HepG2 (cell line): ENCODE data around the gene PTPN22. TPM values are rescaled to one million over a fixed set of nuclear protein-coding genes. Genes with fewer than 3 reads are reported as not detected.

Source experiments
- ERF ChIP-seq: IDR thresholded peaks from 2 replicates; pipeline ENCODE4 v1.6.1; 2018; ENCODE audit warnings: missing biosample characterization, missing genetic modification reagents
- FOXJ3 ChIP-seq: sonication (generic); formaldehyde crosslinking; IDR thresholded peaks from 2 replicates; pipeline ENCODE4 v1.4.0; 2020; ENCODE audit warnings: missing genetic modification reagents, mild to moderate bottlenecking, borderline replicate concordance
- HMG20A ChIP-seq: IDR thresholded peaks from 2 replicates; pipeline ENCODE4 v1.6.1; 2016; ENCODE audit warnings: borderline replicate concordance
- HNRNPLL ChIP-seq: fragments of 200-400 bp; formaldehyde crosslinking; IDR thresholded peaks from 2 replicates; pipeline ENCODE4 v1.6.1; 2017; ENCODE audit warnings: mild to moderate bottlenecking, low read depth, low read length; ENCODE audit not compliant: poor library complexity, severe bottlenecking
- HOXA5 ChIP-seq: sonication (generic); formaldehyde crosslinking; IDR thresholded peaks from 2 replicates; pipeline ENCODE4 v1.4.0; 2020; ENCODE audit warnings: missing genetic modification reagents
- HOXD1 ChIP-seq: sonication (generic); formaldehyde crosslinking; IDR thresholded peaks from 2 replicates; pipeline ENCODE4 v1.5.0; 2020; ENCODE audit warnings: missing genetic modification reagents
- MATR3 ChIP-seq: sonication (generic); formaldehyde crosslinking; IDR thresholded peaks from 2 replicates; pipeline ENCODE4 v1.4.0; 2020; ENCODE audit warnings: missing genetic modification reagents
- NFE2L2 ChIP-seq: fragments of 150-350 bp; IDR thresholded peaks from 2 replicates; pipeline ENCODE4 v1.6.1; 2014; ENCODE audit warnings: low read length
- POLR2A ChIP-seq, 2 experiments: IDR thresholded peaks; 2 replicates each; pipeline ENCODE4 v1.6.1; 2011; ENCODE audit warnings: low read depth in 2 of 2, low read length in 2 of 2, mild to moderate bottlenecking in 1 of 2, moderate library complexity in 1 of 2; ENCODE audit not compliant: insufficient read depth in 1 of 2
- RBFOX2 ChIP-seq: fragments of 200-400 bp; formaldehyde crosslinking; IDR thresholded peaks from 2 replicates; pipeline ENCODE4 v1.6.1; 2017; ENCODE audit warnings: low read depth, mild to moderate bottlenecking, low read length
- SMC3 ChIP-seq: IDR thresholded peaks from 2 replicates; pipeline ENCODE4 v1.6.1; 2011; ENCODE audit warnings: low read length, improper control_type of control experiment
- SRSF9 ChIP-seq: fragments of 200-400 bp; formaldehyde crosslinking; IDR thresholded peaks from 2 replicates; pipeline ENCODE4 v1.6.1; 2018; ENCODE audit warnings: borderline replicate concordance, mild to moderate bottlenecking, low read depth, low read length; ENCODE audit not compliant: insufficient read depth, poor library complexity, severe bottlenecking
- TP53 ChIP-seq: sonication (generic); formaldehyde crosslinking; conservative IDR thresholded peaks from 2 replicates; pipeline ENCODE4 v1.4.0; 2020; ENCODE audit warnings: missing genetic modification reagents
- ZNF143 ChIP-seq: sonication (generic); formaldehyde crosslinking; IDR thresholded peaks from 2 replicates; pipeline ENCODE4 v1.4.0; 2020; ENCODE audit warnings: missing genetic modification reagents
- ZNF251 ChIP-seq: sonication (generic); formaldehyde crosslinking; IDR thresholded peaks from 2 replicates; pipeline ENCODE4 v1.9.0; 2021; ENCODE audit warnings: mild to moderate bottlenecking, missing genetic modification reagents
- ZNF263 ChIP-seq: sonication (generic); formaldehyde crosslinking; IDR thresholded peaks from 2 replicates; pipeline ENCODE4 v1.4.0; 2020; ENCODE audit warnings: missing genetic modification reagents
- ZNF292 ChIP-seq: sonication (generic); formaldehyde crosslinking; IDR thresholded peaks from 2 replicates; pipeline ENCODE4 v1.8.1; 2022; ENCODE audit warnings: mild to moderate bottlenecking, low read depth, missing genetic modification reagents, borderline replicate concordance
- ZNF343 ChIP-seq: sonication (generic); formaldehyde crosslinking; IDR thresholded peaks from 2 replicates; pipeline ENCODE4 v1.4.0; 2020; ENCODE audit warnings: mild to moderate bottlenecking, missing genetic modification reagents
- ZNF549 ChIP-seq: sonication (generic); formaldehyde crosslinking; IDR thresholded peaks from 2 replicates; pipeline ENCODE4 v1.5.0; 2020; ENCODE audit warnings: missing genetic modification reagents
- ZNF660 ChIP-seq: sonication (generic); formaldehyde crosslinking; IDR thresholded peaks from 2 replicates; pipeline ENCODE4 v1.5.1; 2020; ENCODE audit warnings: mild to moderate bottlenecking, low read depth, missing genetic modification reagents, borderline replicate concordance
- ZNF839 ChIP-seq: sonication (generic); formaldehyde crosslinking; IDR thresholded peaks from 2 replicates; pipeline ENCODE4 v1.4.0; 2020; ENCODE audit warnings: missing genetic modification reagents, mild to moderate bottlenecking, borderline replicate concordance
- ZNF891 ChIP-seq: sonication (generic); formaldehyde crosslinking; IDR thresholded peaks from 2 replicates; pipeline ENCODE4 v1.5.0; 2020; ENCODE audit warnings: mild to moderate bottlenecking, missing genetic modification reagents
- polyA plus RNA-seq, 8 experiments: library from polyadenylated mRNA; depleted of rRNA in 3 of 8; stranded (reverse) in 7 of 8; unstranded in 1 of 8; fragments of >200 nt; fragmentation: Illumina TruSeq in 4 of 8; extraction: Trizol in 4 of 8; gene quantifications; 2 replicates each; pipeline versions ENCODE4 v1.2.1 to v1.2.3, GENCODE V29; 2011 to 2016; ENCODE audit warnings: low read depth in 4 of 8, missing spikeins in 1 of 8, mixed read lengths in 1 of 8; ENCODE audit not compliant: insufficient read depth in 1 of 8
- total RNA-seq, 5 experiments: library from RNA; depleted of rRNA; stranded (reverse); fragments of >200 nt; fragmentation: Illumina TruSeq; extraction: Trizol; gene quantifications; 2 replicates each; pipeline ENCODE4 v1.2.3, GENCODE V29; 2016; ENCODE audit warnings: low read depth in 1 of 5
- TF ChIP-seq, protein P1 (sequence below): sonication (generic); formaldehyde crosslinking; IDR thresholded peaks from 2 replicates; pipeline ENCODE4 v1.9.0; 2021; ENCODE audit warnings: missing genetic modification reagents, borderline replicate concordance
- TF ChIP-seq, protein P2 (sequence below): sonication (generic); formaldehyde crosslinking; IDR thresholded peaks from 2 replicates; pipeline ENCODE4 v1.4.0; 2020; ENCODE audit warnings: missing genetic modification reagents
- TF ChIP-seq, protein P3 (sequence below): sonication (generic); formaldehyde crosslinking; conservative IDR thresholded peaks from 2 replicates; pipeline ENCODE4 v1.4.0; 2020; ENCODE audit warnings: missing genetic modification reagents

PTPN22 gene
- total and polyA plus RNA-seq, 2 of the 13 experiments (the other 11 are each of a cell fraction or from before 2014, with no cell fraction given) = not detected

DNA sequence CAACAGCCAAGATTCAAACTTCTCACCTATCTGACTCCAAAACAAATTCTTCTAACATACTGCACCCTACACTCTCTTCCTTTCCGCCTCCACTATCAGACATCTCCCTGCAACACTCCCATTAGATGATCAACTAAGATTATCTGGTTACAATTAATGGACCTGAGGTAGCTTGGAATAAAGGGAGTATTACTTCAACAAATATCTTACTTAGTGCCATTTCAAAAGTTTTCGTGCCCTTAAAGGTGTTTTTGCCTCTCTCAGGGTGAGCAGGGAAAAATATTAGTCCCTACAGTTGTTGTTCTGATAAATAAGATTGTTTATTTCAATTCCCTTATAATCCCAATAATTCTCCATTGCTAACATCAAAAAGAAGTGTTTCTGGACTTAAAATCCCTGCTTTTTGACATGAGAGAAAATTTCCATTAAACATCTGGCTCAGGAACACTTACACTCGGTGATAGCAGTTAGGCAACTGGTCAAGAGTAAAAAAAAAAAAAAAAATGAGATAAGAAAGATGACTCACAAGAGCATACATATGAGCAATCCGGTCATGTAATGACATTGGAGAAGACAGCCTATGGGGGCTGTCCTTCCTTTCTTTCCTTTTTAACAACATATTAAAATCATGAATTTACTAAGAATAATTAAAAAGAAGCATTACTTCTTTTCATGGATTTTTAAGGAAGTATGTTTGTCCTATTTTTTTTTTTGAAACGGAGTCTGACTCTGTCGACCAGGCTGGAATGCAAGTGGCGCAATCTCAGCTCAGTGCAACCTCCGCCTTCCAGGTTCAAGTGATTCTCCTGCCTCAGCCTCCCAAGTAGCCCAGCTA, 66.9 kb downstream of the PTPN22 start (continued):
- TF ChIP-seq, protein P1, sequence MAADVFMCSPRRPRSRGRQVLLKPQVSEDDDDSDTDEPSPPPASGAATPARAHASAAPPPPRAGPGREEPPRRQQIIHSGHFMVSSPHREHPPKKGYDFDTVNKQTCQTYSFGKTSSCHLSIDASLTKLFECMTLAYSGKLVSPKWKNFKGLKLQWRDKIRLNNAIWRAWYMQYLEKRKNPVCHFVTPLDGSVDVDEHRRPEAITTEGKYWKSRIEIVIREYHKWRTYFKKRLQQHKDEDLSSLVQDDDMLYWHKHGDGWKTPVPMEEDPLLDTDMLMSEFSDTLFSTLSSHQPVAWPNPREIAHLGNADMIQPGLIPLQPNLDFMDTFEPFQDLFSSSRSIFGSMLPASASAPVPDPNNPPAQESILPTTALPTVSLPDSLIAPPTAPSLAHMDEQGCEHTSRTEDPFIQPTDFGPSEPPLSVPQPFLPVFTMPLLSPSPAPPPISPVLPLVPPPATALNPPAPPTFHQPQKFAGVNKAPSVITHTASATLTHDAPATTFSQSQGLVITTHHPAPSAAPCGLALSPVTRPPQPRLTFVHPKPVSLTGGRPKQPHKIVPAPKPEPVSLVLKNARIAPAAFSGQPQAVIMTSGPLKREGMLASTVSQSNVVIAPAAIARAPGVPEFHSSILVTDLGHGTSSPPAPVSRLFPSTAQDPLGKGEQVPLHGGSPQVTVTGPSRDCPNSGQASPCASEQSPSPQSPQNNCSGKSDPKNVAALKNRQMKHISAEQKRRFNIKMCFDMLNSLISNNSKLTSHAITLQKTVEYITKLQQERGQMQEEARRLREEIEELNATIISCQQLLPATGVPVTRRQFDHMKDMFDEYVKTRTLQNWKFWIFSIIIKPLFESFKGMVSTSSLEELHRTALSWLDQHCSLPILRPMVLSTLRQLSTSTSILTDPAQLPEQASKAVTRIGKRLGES (CRISPR knock-in tag) = no peak
- no peak for TF ChIP-seq ZNF263 (CRISPR knock-in tag)
- TF ChIP-seq, protein P2, sequence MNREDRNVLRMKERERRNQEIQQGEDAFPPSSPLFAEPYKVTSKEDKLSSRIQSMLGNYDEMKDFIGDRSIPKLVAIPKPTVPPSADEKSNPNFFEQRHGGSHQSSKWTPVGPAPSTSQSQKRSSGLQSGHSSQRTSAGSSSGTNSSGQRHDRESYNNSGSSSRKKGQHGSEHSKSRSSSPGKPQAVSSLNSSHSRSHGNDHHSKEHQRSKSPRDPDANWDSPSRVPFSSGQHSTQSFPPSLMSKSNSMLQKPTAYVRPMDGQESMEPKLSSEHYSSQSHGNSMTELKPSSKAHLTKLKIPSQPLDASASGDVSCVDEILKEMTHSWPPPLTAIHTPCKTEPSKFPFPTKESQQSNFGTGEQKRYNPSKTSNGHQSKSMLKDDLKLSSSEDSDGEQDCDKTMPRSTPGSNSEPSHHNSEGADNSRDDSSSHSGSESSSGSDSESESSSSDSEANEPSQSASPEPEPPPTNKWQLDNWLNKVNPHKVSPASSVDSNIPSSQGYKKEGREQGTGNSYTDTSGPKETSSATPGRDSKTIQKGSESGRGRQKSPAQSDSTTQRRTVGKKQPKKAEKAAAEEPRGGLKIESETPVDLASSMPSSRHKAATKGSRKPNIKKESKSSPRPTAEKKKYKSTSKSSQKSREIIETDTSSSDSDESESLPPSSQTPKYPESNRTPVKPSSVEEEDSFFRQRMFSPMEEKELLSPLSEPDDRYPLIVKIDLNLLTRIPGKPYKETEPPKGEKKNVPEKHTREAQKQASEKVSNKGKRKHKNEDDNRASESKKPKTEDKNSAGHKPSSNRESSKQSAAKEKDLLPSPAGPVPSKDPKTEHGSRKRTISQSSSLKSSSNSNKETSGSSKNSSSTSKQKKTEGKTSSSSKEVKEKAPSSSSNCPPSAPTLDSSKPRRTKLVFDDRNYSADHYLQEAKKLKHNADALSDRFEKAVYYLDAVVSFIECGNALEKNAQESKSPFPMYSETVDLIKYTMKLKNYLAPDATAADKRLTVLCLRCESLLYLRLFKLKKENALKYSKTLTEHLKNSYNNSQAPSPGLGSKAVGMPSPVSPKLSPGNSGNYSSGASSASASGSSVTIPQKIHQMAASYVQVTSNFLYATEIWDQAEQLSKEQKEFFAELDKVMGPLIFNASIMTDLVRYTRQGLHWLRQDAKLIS (CRISPR knock-in tag) = no peak
- no peak for TF ChIP-seq RBFOX2
- no peak for TF ChIP-seq HOXA5
- TF ChIP-seq SMC3 = no peak
- TF ChIP-seq ERF (CRISPR knock-in tag) = no peak
- no peak for TF ChIP-seq ZNF343
- no peak for TF ChIP-seq MATR3 (CRISPR knock-in tag)
- no peak for TF ChIP-seq ZNF891
- no peak for TF ChIP-seq HOXD1 (CRISPR knock-in tag)
- TF ChIP-seq SRSF9 = no peak
- TF ChIP-seq ZNF251 (CRISPR knock-in tag) = no peak
- TF ChIP-seq HMG20A (CRISPR knock-in tag) = no peak
- TF ChIP-seq ZNF292 (CRISPR knock-in tag) = no peak
- TF ChIP-seq ZNF839 = no peak
- TF ChIP-seq POLR2A (IDR thresholded peaks at IDR 0.05; ENCODE audit: insufficient read depth in 1 of 2, low read depth in 2 of 2, low read length in 2 of 2) = no peak
- TF ChIP-seq FOXJ3 (CRISPR knock-in tag) = no peak
- no peak for TF ChIP-seq ZNF549 (CRISPR knock-in tag)
- no peak for TF ChIP-seq ZNF660 (CRISPR knock-in tag)
- no peak for TF ChIP-seq NFE2L2
- no peak for TF ChIP-seq ZNF143 (CRISPR knock-in tag)
- no peak for TF ChIP-seq TP53 (CRISPR knock-in tag)
- TF ChIP-seq, protein P3, sequence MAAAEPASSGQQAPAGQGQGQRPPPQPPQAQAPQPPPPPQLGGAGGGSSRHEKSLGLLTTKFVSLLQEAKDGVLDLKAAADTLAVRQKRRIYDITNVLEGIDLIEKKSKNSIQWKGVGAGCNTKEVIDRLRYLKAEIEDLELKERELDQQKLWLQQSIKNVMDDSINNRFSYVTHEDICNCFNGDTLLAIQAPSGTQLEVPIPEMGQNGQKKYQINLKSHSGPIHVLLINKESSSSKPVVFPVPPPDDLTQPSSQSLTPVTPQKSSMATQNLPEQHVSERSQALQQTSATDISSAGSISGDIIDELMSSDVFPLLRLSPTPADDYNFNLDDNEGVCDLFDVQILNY (CRISPR knock-in tag) = no peak
- no peak for TF ChIP-seq HNRNPLL
